T-helper 2 cell treated with Interferon-gamma antibody and Interleukin-4, amounts not matched to agents 5 μg/mL and 100 μg/mL, for 36 hours (primary cell): ENCODE measurements around the gene UBE4B.
"Not testable (repeated sequence)": the region's sequence is repeated elsewhere in the genome, so short reads cannot be mapped to it uniquely, and the experiment has no call there.

ENCODE experiments used
- DNase-seq: peaks from one replicate; pipeline ENCODE4 v3.0.0; 2021; ENCODE audit warnings: low spot score
- H3K27ac Mint-ChIP-seq: one replicate; pipeline ENCODE4 v1.8.0; 2021; ENCODE audit warnings: mild to moderate bottlenecking, mixed read lengths
- H3K27me3 Mint-ChIP-seq: one replicate; pipeline ENCODE4 v1.8.0; 2021; ENCODE audit warnings: low read depth, mixed read lengths
- H3K36me3 Mint-ChIP-seq: one replicate; pipeline ENCODE4 v1.8.0; 2021; ENCODE audit warnings: low read depth, mixed read lengths
- H3K4me1 Mint-ChIP-seq: one replicate; pipeline ENCODE4 v1.8.0; 2021; ENCODE audit warnings: low read depth, mixed read lengths
- H3K4me3 Mint-ChIP-seq: one replicate; pipeline ENCODE4 v1.8.0; 2022; ENCODE audit warnings: mild to moderate bottlenecking, moderate library complexity, mixed read lengths
- H3K9me3 Mint-ChIP-seq: one replicate; pipeline ENCODE4 v1.8.0; 2021; ENCODE audit warnings: mixed read lengths

Gene UBE4B

GRCh38 chr1:10104834-10105233 lies 72.1 kb downstream of the UBE4B start:
- Mint-ChIP-seq H3K36me3 (peaks cover 32% of the 10 kb centered on the region), H3K4me1 (no peaks in the 10 kb centered on the region), H3K4me3 (no peak overlapping the region), H3K27ac (no peak overlapping the region), H3K9me3 (no peaks in the 10 kb centered on the region), H3K27me3 (no peaks in the 10 kb centered on the region)
- no peak for DNase-seq

- Mint-ChIP-seq H3K27me3 (no peaks in the 10 kb centered on the region), H3K9me3 (no peaks in the 10 kb centered on the region), H3K4me3 (no peak overlapping the region), H3K4me1 (no peaks in the 10 kb centered on the region), H3K36me3 (peaks cover 32% of the 10 kb centered on the region), H3K27ac (no peak overlapping the region)
- no peak for DNase-seq
These were observed 72.7 kb downstream of the UBE4B start for GRCh38 chr1:10105484-10105883.

- no peaks in the 10 kb centered on the region for H3K4me1 Mint-ChIP-seq
- peaks cover 35% of the 10 kb centered on the region for H3K36me3 Mint-ChIP-seq
- no peaks in the 10 kb centered on the region for H3K27me3 Mint-ChIP-seq
- H3K27ac Mint-ChIP-seq, result no peak overlapping the region
- no peaks in the 10 kb centered on the region for H3K9me3 Mint-ChIP-seq
- H3K4me3 Mint-ChIP-seq, result no peak overlapping the region
- DNase-seq, result no peak
These were observed 73.5 kb downstream of the UBE4B start for GRCh38 chr1:10106241-10106640.

- no peaks in the 10 kb centered on the region for H3K9me3 Mint-ChIP-seq
- no peaks in the 10 kb centered on the region for H3K4me1 Mint-ChIP-seq
- peaks cover 37% of the 10 kb centered on the region for H3K36me3 Mint-ChIP-seq
- H3K27ac Mint-ChIP-seq, result no peak overlapping the region
- H3K27me3 Mint-ChIP-seq, result no peaks in the 10 kb centered on the region
- no peak for DNase-seq
- no peak overlapping the region for H3K4me3 Mint-ChIP-seq
These were observed 74.2 kb downstream of the UBE4B start for GRCh38 chr1:10106756-10107475.

- H3K4me1 Mint-ChIP-seq, H3K4me3 Mint-ChIP-seq, H3K9me3 Mint-ChIP-seq, H3K27me3 Mint-ChIP-seq, H3K27ac Mint-ChIP-seq, DNase-seq: not testable (repeated sequence)
- H3K36me3 Mint-ChIP-seq, result peaks cover 37% of the 10 kb centered on the region
These were observed 74.7 kb downstream of the UBE4B start for GRCh38 chr1:10107476-10107847.

- no peaks in the 10 kb centered on the region for H3K4me1 Mint-ChIP-seq
- no peaks in the 10 kb centered on the region for H3K9me3 Mint-ChIP-seq
- H3K4me3 Mint-ChIP-seq, result no peak overlapping the region
- H3K27me3 Mint-ChIP-seq, result no peaks in the 10 kb centered on the region
- peaks cover 37% of the 10 kb centered on the region for H3K36me3 Mint-ChIP-seq
- H3K27ac Mint-ChIP-seq, result no peak overlapping the region
- no peak for DNase-seq
These were observed 75.4 kb downstream of the UBE4B start for GRCh38 chr1:10108134-10108663.

- no peaks in the 10 kb centered on the region for H3K4me1 Mint-ChIP-seq
- no peak for DNase-seq
- no peaks in the 10 kb centered on the region for H3K27me3 Mint-ChIP-seq
- H3K9me3 Mint-ChIP-seq, result no peaks in the 10 kb centered on the region
- peaks cover 33% of the 10 kb centered on the region for H3K36me3 Mint-ChIP-seq
- H3K4me3 Mint-ChIP-seq, result no peak overlapping the region
- no peak overlapping the region for H3K27ac Mint-ChIP-seq
These were observed 76.4 kb downstream of the UBE4B start for GRCh38 chr1:10108948-10109708.

- Mint-ChIP-seq H3K27ac (no peak overlapping the region), H3K4me3 (no peak overlapping the region), H3K27me3 (no peaks in the 10 kb centered on the region), H3K36me3 (peaks cover 16% of the 10 kb centered on the region), H3K4me1 (no peaks in the 10 kb centered on the region), H3K9me3 (no peaks in the 10 kb centered on the region)
- DNase-seq, result no peak
These were observed 80.7 kb downstream of the UBE4B start for GRCh38 chr1:10113501-10113900.

GRCh38 chr1:10114746-10115145 lies 82.0 kb downstream of the UBE4B start:
- no peaks in the 10 kb centered on the region for H3K4me1 Mint-ChIP-seq
- H3K9me3 Mint-ChIP-seq, result no peaks in the 10 kb centered on the region
- H3K36me3 Mint-ChIP-seq, result peaks cover 20% of the 10 kb centered on the region
- H3K27me3 Mint-ChIP-seq, result no peaks in the 10 kb centered on the region
- DNase-seq, result no peak
- H3K4me3 Mint-ChIP-seq, result no peak overlapping the region
- no peak overlapping the region for H3K27ac Mint-ChIP-seq

GRCh38 chr1:10117132-10117531 lies 84.4 kb downstream of the UBE4B start:
- H3K27me3 Mint-ChIP-seq, result no peaks in the 10 kb centered on the region
- H3K27ac Mint-ChIP-seq, result no peak overlapping the region
- no peaks in the 10 kb centered on the region for H3K4me1 Mint-ChIP-seq
- no peaks in the 10 kb centered on the region for H3K9me3 Mint-ChIP-seq
- peaks cover 21% of the 10 kb centered on the region for H3K36me3 Mint-ChIP-seq
- DNase-seq, result no peak
- no peak overlapping the region for H3K4me3 Mint-ChIP-seq

- Mint-ChIP-seq H3K9me3 (no peaks in the 10 kb centered on the region), H3K4me3 (no peak overlapping the region), H3K4me1 (no peaks in the 10 kb centered on the region), H3K27ac (no peak overlapping the region), H3K27me3 (no peaks in the 10 kb centered on the region), H3K36me3 (peaks cover 22% of the 10 kb centered on the region)
- DNase-seq, result no peak
These were observed 85.1 kb downstream of the UBE4B start for GRCh38 chr1:10117865-10118264.

GRCh38 chr1:10121688-10122087 lies 88.9 kb downstream of the UBE4B start:
- peaks cover 20% of the 10 kb centered on the region for H3K36me3 Mint-ChIP-seq
- H3K27me3 Mint-ChIP-seq, result no peaks in the 10 kb centered on the region
- H3K9me3 Mint-ChIP-seq, result no peaks in the 10 kb centered on the region
- no peaks in the 10 kb centered on the region for H3K4me1 Mint-ChIP-seq
- no peak overlapping the region for H3K27ac Mint-ChIP-seq
- DNase-seq, result no peak
- H3K4me3 Mint-ChIP-seq, result no peak overlapping the region

GRCh38 chr1:10122926-10123325 lies 90.2 kb downstream of the UBE4B start:
- Mint-ChIP-seq H3K27me3 (no peaks in the 10 kb centered on the region), H3K4me3 (no peak overlapping the region), H3K9me3 (no peaks in the 10 kb centered on the region), H3K4me1 (no peaks in the 10 kb centered on the region), H3K27ac (no peak overlapping the region), H3K36me3 (peaks cover 17% of the 10 kb centered on the region)
- DNase-seq, result no peak

GRCh38 chr1:10128101-10128765 lies 95.5 kb downstream of the UBE4B start:
- Mint-ChIP-seq H3K4me3 (no peak overlapping the region), H3K36me3 (peaks cover 8% of the 10 kb centered on the region), H3K27ac (no peak overlapping the region), H3K27me3 (no peaks in the 10 kb centered on the region), H3K4me1 (no peaks in the 10 kb centered on the region), H3K9me3 (no peaks in the 10 kb centered on the region)
- no peak for DNase-seq
